ENCODE measurements around the gene B3GNT9.

Gene B3GNT9

GRCh38 chr16:67186550-67186950 is 35.8 kb upstream of the B3GNT9 start:
- Histone ChIP-seq H3K4me2 (ENCODE audit: low read depth, low read length, poor library complexity, severe bottlenecking) (no peak overlapping the region), H3K27me3 (ENCODE audit: insufficient read depth, low read length, poor library complexity, severe bottlenecking) (no peaks in the 10 kb centered on the region), H3K9ac (ENCODE audit: low read depth, low read length, poor library complexity, severe bottlenecking) (no peak overlapping the region), H4K20me1 (ENCODE audit: insufficient read depth, low read length, poor library complexity, severe bottlenecking) (peaks cover 20% of the 10 kb centered on the region), H3K9me3 (ENCODE audit: insufficient read depth, low read depth, low read length) (no peaks in the 10 kb centered on the region), H2AFZ (ENCODE audit: low read length) (no peak overlapping the region), H3K4me3 (ENCODE audit: low read length, poor library complexity, severe bottlenecking) (no peak overlapping the region), H3K4me1 (ENCODE audit: insufficient read depth, low read length, poor library complexity, severe bottlenecking) (peaks cover 19% of the 10 kb centered on the region), H3K9me2 (replicated peaks; ENCODE audit: low read depth, low read length) (no peaks in the 10 kb centered on the region), H3F3A (ENCODE audit: low read depth) (no peaks in the 10 kb centered on the region), H3K36me3 (ENCODE audit: insufficient read depth, low read length) (no peaks in the 10 kb centered on the region), H3K79me2 (ENCODE audit: insufficient read depth, low read length) (peaks cover 13% of the 10 kb centered on the region)
- TF ChIP-seq, protein P1, sequence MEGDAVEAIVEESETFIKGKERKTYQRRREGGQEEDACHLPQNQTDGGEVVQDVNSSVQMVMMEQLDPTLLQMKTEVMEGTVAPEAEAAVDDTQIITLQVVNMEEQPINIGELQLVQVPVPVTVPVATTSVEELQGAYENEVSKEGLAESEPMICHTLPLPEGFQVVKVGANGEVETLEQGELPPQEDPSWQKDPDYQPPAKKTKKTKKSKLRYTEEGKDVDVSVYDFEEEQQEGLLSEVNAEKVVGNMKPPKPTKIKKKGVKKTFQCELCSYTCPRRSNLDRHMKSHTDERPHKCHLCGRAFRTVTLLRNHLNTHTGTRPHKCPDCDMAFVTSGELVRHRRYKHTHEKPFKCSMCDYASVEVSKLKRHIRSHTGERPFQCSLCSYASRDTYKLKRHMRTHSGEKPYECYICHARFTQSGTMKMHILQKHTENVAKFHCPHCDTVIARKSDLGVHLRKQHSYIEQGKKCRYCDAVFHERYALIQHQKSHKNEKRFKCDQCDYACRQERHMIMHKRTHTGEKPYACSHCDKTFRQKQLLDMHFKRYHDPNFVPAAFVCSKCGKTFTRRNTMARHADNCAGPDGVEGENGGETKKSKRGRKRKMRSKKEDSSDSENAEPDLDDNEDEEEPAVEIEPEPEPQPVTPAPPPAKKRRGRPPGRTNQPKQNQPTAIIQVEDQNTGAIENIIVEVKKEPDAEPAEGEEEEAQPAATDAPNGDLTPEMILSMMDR (conservative IDR thresholded peaks at IDR 0.05; ENCODE audit: low read length) = no peak
- no peak for TF ChIP-seq EZH2phosphoT487 (IDR thresholded peaks at IDR 0.05; ENCODE audit: borderline replicate concordance)

- no peaks in the 10 kb centered on the region for H3K9me2 ChIP-seq (replicated peaks; ENCODE audit: low read depth, low read length)
- no peaks in the 10 kb centered on the region for H3F3A ChIP-seq (ENCODE audit: low read depth)
- H3K4me2 ChIP-seq (ENCODE audit: low read depth, low read length, poor library complexity, severe bottlenecking) = no peak overlapping the region
- H3K27me3 ChIP-seq (ENCODE audit: insufficient read depth, low read length, poor library complexity, severe bottlenecking) = no peaks in the 10 kb centered on the region
- H2AFZ ChIP-seq (ENCODE audit: low read length) = no peak overlapping the region
- no peaks in the 10 kb centered on the region for H3K9me3 ChIP-seq (ENCODE audit: insufficient read depth, low read depth, low read length)
- peaks cover 20% of the 10 kb centered on the region for H4K20me1 ChIP-seq (ENCODE audit: insufficient read depth, low read length, poor library complexity, severe bottlenecking)
- H3K79me2 ChIP-seq (ENCODE audit: insufficient read depth, low read length) = peaks cover 19% of the 10 kb centered on the region
- no peaks in the 10 kb centered on the region for H3K36me3 ChIP-seq (ENCODE audit: insufficient read depth, low read length)
- no peak overlapping the region for H3K9ac ChIP-seq (ENCODE audit: low read depth, low read length, poor library complexity, severe bottlenecking)
- peaks cover 16% of the 10 kb centered on the region for H3K4me1 ChIP-seq (ENCODE audit: insufficient read depth, low read length, poor library complexity, severe bottlenecking)
- H3K4me3 ChIP-seq (ENCODE audit: low read length, poor library complexity, severe bottlenecking) = no peak overlapping the region
- TF ChIP-seq, protein P1 (conservative IDR thresholded peaks at IDR 0.05; ENCODE audit: low read length) = no peak; the same call in 1 of the 2 replicates
- TF ChIP-seq EZH2phosphoT487 (IDR thresholded peaks at IDR 0.05; ENCODE audit: borderline replicate concordance) = no peak
Measured at GRCh38 chr16:67185651-67186134, 34.9 kb upstream of the B3GNT9 start.

- H4K20me1 ChIP-seq (ENCODE audit: insufficient read depth, low read length, poor library complexity, severe bottlenecking) = peaks cover 20% of the 10 kb centered on the region
- no peak overlapping the region for H2AFZ ChIP-seq (ENCODE audit: low read length)
- TF ChIP-seq EZH2phosphoT487 (IDR thresholded peaks at IDR 0.05; ENCODE audit: borderline replicate concordance) = no peak
- TF ChIP-seq, protein P1 (conservative IDR thresholded peaks at IDR 0.05; ENCODE audit: low read length) = peak; percentile 78
- H3K79me2 ChIP-seq (ENCODE audit: insufficient read depth, low read length) = peaks cover 21% of the 10 kb centered on the region
- no peaks in the 10 kb centered on the region for H3F3A ChIP-seq (ENCODE audit: low read depth)
- no peak overlapping the region for H3K9ac ChIP-seq (ENCODE audit: low read depth, low read length, poor library complexity, severe bottlenecking)
- H3K36me3 ChIP-seq (ENCODE audit: insufficient read depth, low read length) = no peaks in the 10 kb centered on the region
- H3K4me1 ChIP-seq (ENCODE audit: insufficient read depth, low read length, poor library complexity, severe bottlenecking) = peaks cover 16% of the 10 kb centered on the region
- H3K9me3 ChIP-seq (ENCODE audit: insufficient read depth, low read depth, low read length) = no peaks in the 10 kb centered on the region
- no peak overlapping the region for H3K4me3 ChIP-seq (ENCODE audit: low read length, poor library complexity, severe bottlenecking)
- H3K27me3 ChIP-seq (ENCODE audit: insufficient read depth, low read length, poor library complexity, severe bottlenecking) = no peaks in the 10 kb centered on the region
- no peaks in the 10 kb centered on the region for H3K9me2 ChIP-seq (replicated peaks; ENCODE audit: low read depth, low read length)
- H3K4me2 ChIP-seq (ENCODE audit: low read depth, low read length, poor library complexity, severe bottlenecking) = peak overlapping the region; percentile 81
Measured at GRCh38 chr16:67184995-67185650, 34.3 kb upstream of the B3GNT9 start.
